Esophagus muscularis mucosa (tissue), 4 donors: ENCODE results near the gene UBE2I. TPM values are rescaled to one million over a fixed set of nuclear protein-coding genes. Genes with fewer than 3 reads are reported as not detected.

Experiments
- DNase-seq: peaks from one replicate; pipeline ENCODE4 v3.0.0-alpha.2; 2017; ENCODE audit errors: extremely low spot score
- H3K27ac ChIP-seq, 4 donors: fragments of 200-600 bp; sonication (generic); replicated peaks in 1 of 4; 1 replicate in 3 of 4; 2 replicates in 1 of 4; pipeline ENCODE4 v1.5.1; 2016 to 2019; ENCODE audit warnings: mild to moderate bottlenecking in 1 of 4
- H3K27me3 ChIP-seq, 4 donors: fragments of 200-600 bp; sonication (generic); one replicate each; pipeline versions ENCODE4 v1.5.1 to v1.6.0; 2016 to 2019
- H3K36me3 ChIP-seq, 4 donors: fragments of 200-600 bp; sonication (generic); one replicate each; pipeline ENCODE4 v1.5.1; 2016 to 2019
- H3K4me1 ChIP-seq, 4 donors: fragments of 200-600 bp; sonication (generic); one replicate each; pipeline ENCODE4 v1.5.1; 2016 to 2019
- H3K4me3 ChIP-seq, 4 donors: fragments of 200-600 bp; sonication (generic); 1 replicate in 2 of 4; 2 replicates in 2 of 4; pipeline ENCODE4 v1.5.1; 2016 to 2019; ENCODE audit warnings: mild to moderate bottlenecking in 4 of 4, moderate library complexity in 1 of 4
- H3K9me3 ChIP-seq, 4 donors: fragments of 200-600 bp; sonication (generic); 1 replicate in 3 of 4; 2 replicates in 1 of 4; pipeline ENCODE4 v1.5.1; 2016 to 2019
- CTCF ChIP-seq, 3 experiments: fragments of 200-600 bp in 2 of 3; fragments of 450-650 bp in 1 of 3; sonication (generic) in 2 of 3; IDR thresholded peaks; one replicate each; pipeline ENCODE4 v1.5.1; 2017 to 2019; ENCODE audit warnings: antibody characterized with exemption in 3 of 3, mild to moderate bottlenecking in 2 of 3, moderate library complexity in 1 of 3
- EP300 ChIP-seq: sonication (generic); formaldehyde crosslinking; IDR thresholded peaks from one replicate; pipeline ENCODE4 v1.6.1; 2017; ENCODE audit warnings: antibody characterized with exemption
- POLR2A ChIP-seq: fragments of 450-650 bp; IDR thresholded peaks from one replicate; pipeline ENCODE4 v1.6.1; 2017; ENCODE audit warnings: antibody characterized with exemption, moderate library complexity, mild to moderate bottlenecking, low read depth
- POLR2AphosphoS5 ChIP-seq, 2 donors: sonication (generic); formaldehyde crosslinking; IDR thresholded peaks; one replicate each; pipeline ENCODE4 v1.6.1; 2017; ENCODE audit warnings: antibody characterized with exemption in 2 of 2
- WGBS: methylation state at CpG from one replicate; pipeline ENCODE4 v1.1.5; 2018; 5-methylcytosine and 5-hydroxymethylcytosine counted together
- intact Hi-C: fragments of 100-400 bp; cut with DNase I; formaldehyde crosslinking; loops from one replicate; pipeline ENCODE4 v1.15.1; 2023
- total RNA-seq, 4 donors: library from RNA; depleted of rRNA; stranded (reverse); fragments of >200 nt; gene quantifications; one replicate each; pipeline versions ENCODE4 v1.1.0 to v1.2.1, GENCODE V29; 2016

The UBE2I gene
- total RNA-seq, 4 donors from 2014 or later, result 42.8 to 70.5 (median 63.9) TPM

GRCh38 chr16:1361685-1362360 is 52.4 kb downstream of the UBE2I start:
- Histone ChIP-seq H3K27me3 (no peaks in the 10 kb centered on the region), H3K27ac (no peak overlapping the region), H3K9me3 (no peaks in the 10 kb centered on the region), H3K4me3 (no peak overlapping the region), H3K36me3 (peaks cover 38 to 90% (median 79%) of the 10 kb centered on the region in 4 donors), H3K4me1 (peaks cover 0 to 10% (median 0%) of the 10 kb centered on the region in 4 donors)
- intact Hi-C loops, result no loop called here
- DNase-seq, result no peak
- no peak for TF ChIP-seq CTCF (IDR thresholded peaks at IDR 0.05)
- no peak for TF ChIP-seq POLR2A
- TF ChIP-seq EP300, result no peak
- no peak for TF ChIP-seq POLR2AphosphoS5 (IDR thresholded peaks at IDR 0.05)
- WGBS, result 95% methylated on average over 25 of the region's 43 CpGs

- Histone ChIP-seq H3K4me1 (peaks cover 0 to 5% (median 0%) of the 10 kb centered on the region in 4 donors), H3K36me3 (peaks cover 43 to 98% (median 87%) of the 10 kb centered on the region in 4 donors), H3K4me3 (no peak overlapping the region), H3K27me3 (no peaks in the 10 kb centered on the region), H3K9me3 (no peaks in the 10 kb centered on the region), H3K27ac (no peak overlapping the region)
- WGBS, result 87% methylated on average over 11 of the region's 11 CpGs
- no peak for DNase-seq
- TF ChIP-seq POLR2A, result no peak
- no peak for TF ChIP-seq CTCF (IDR thresholded peaks at IDR 0.05)
- TF ChIP-seq POLR2AphosphoS5 (IDR thresholded peaks at IDR 0.05), result no peak
- TF ChIP-seq EP300, result no peak
- intact Hi-C loops, result no loop called here
Observed at GRCh38 chr16:1362807-1363206, 53.4 kb downstream of the UBE2I start.

GRCh38 chr16:1363501-1364041 is 54.1 kb downstream of the UBE2I start:
- Histone ChIP-seq H3K27me3 (no peaks in the 10 kb centered on the region), H3K27ac (peak overlapping the region in 1 of 4 donors; percentile 15), H3K4me1 (no peaks in the 10 kb centered on the region), H3K36me3 (peaks cover 43 to 95% (median 88%) of the 10 kb centered on the region in 4 donors), H3K9me3 (no peaks in the 10 kb centered on the region), H3K4me3 (no peak overlapping the region)
- intact Hi-C loops, result no loop called here
- WGBS, result 88% methylated on average over 9 of the region's 18 CpGs
- TF ChIP-seq POLR2AphosphoS5 (IDR thresholded peaks at IDR 0.05) (no peak), EP300 (no peak), CTCF (IDR thresholded peaks at IDR 0.05) (peak; percentile 55 to 76 (median 65)), POLR2A (no peak)
- no peak for DNase-seq

- H3K36me3 ChIP-seq, result peaks cover 43 to 96% (median 88%) of the 10 kb centered on the region in 4 donors
- H3K27me3 ChIP-seq, result no peaks in the 10 kb centered on the region
- no peak overlapping the region for H3K4me3 ChIP-seq
- intact Hi-C loops, result no loop called here
- TF ChIP-seq POLR2AphosphoS5 (IDR thresholded peaks at IDR 0.05) (no peak), POLR2A (no peak), EP300 (no peak), CTCF (IDR thresholded peaks at IDR 0.05) (no peak)
- no peak for DNase-seq
- H3K27ac ChIP-seq, result no peak overlapping the region
- no peaks in the 10 kb centered on the region for H3K4me1 ChIP-seq
- 88% methylated on average over 15 of the region's 22 CpGs for WGBS
- H3K9me3 ChIP-seq, result no peaks in the 10 kb centered on the region
Observed at GRCh38 chr16:1364510-1364909, 55.1 kb downstream of the UBE2I start.
